ENCODE results near the gene CORO1C. TPM values are rescaled to one million over a fixed set of nuclear protein-coding genes. Genes with fewer than 3 reads are reported as not detected.

Gene CORO1C
- total RNA-seq, 1 donor from 2014 or later = 128 TPM

- no peaks in the 10 kb centered on the region for H3K27me3 ChIP-seq
- H3K36me3 ChIP-seq = no peaks in the 10 kb centered on the region
- H3K4me3 ChIP-seq = no peak overlapping the region
- H3F3A ChIP-seq (ENCODE audit: low read depth) = no peaks in the 10 kb centered on the region
- H3K27ac ChIP-seq = no peak overlapping the region
- H2AFZ ChIP-seq (replicated peaks) = no peak overlapping the region
- Mint-ChIP-seq H3K4me1 (peaks cover 12% of the 10 kb centered on the region), H3K27ac (no peak overlapping the region), H3K36me3 (no peaks in the 10 kb centered on the region), H3K4me3 (no peak overlapping the region), H3K27me3 (ENCODE audit: insufficient read depth, low read depth) (peaks cover 15% of the 10 kb centered on the region), H3K9me3 (no peaks in the 10 kb centered on the region)
- no peaks in the 10 kb centered on the region for H3K9me3 ChIP-seq (ENCODE audit: low read depth)
- H3K79me2 ChIP-seq (ENCODE audit: low read depth) = no peaks in the 10 kb centered on the region
- no peak overlapping the region for H3K9ac ChIP-seq
- H3K4me1 ChIP-seq = no peaks in the 10 kb centered on the region
- TF ChIP-seq EZH2phosphoT487 (IDR thresholded peaks at IDR 0.05) = no peak
- no peak for TF ChIP-seq CTCF (IDR thresholded peaks at IDR 0.05)
- TF ChIP-seq EZH2 (IDR thresholded peaks at IDR 0.05) = no peak
- no peak overlapping the region for H3K4me2 ChIP-seq
- no peaks in the 10 kb centered on the region for H4K20me1 ChIP-seq (ENCODE audit: low read depth)
- DNase-seq (ENCODE audit: low spot score) = no peak
Observed at GRCh38 chr12:108757856-108758255, 26.5 kb upstream of the CORO1C start.

GRCh38 chr12:108756421-108756820, 25.1 kb upstream of the CORO1C start:
- no peaks in the 10 kb centered on the region for H3K27me3 ChIP-seq
- peaks cover 13% of the 10 kb centered on the region for H3K27me3 Mint-ChIP-seq (ENCODE audit: insufficient read depth, low read depth)
- TF ChIP-seq EZH2 (IDR thresholded peaks at IDR 0.05) = no peak
- no peak for TF ChIP-seq CTCF (IDR thresholded peaks at IDR 0.05)
- TF ChIP-seq EZH2phosphoT487 (IDR thresholded peaks at IDR 0.05) = no peak
- no peaks in the 10 kb centered on the region for H3K79me2 ChIP-seq (ENCODE audit: low read depth)
- H3K4me3 Mint-ChIP-seq = no peak overlapping the region
- no peak overlapping the region for H3K9ac ChIP-seq
- H3K9me3 ChIP-seq (ENCODE audit: low read depth) = no peaks in the 10 kb centered on the region
- no peaks in the 10 kb centered on the region for H3K36me3 ChIP-seq
- no peak for DNase-seq (ENCODE audit: low spot score)
- H3K4me1 Mint-ChIP-seq = peaks cover 15% of the 10 kb centered on the region
- no peak overlapping the region for H3K27ac Mint-ChIP-seq
- H3K27ac ChIP-seq = no peak overlapping the region
- no peaks in the 10 kb centered on the region for H3K36me3 Mint-ChIP-seq
- no peak overlapping the region for H2AFZ ChIP-seq (replicated peaks)
- no peak overlapping the region for H3K4me3 ChIP-seq
- H3F3A ChIP-seq (ENCODE audit: low read depth) = no peaks in the 10 kb centered on the region
- no peaks in the 10 kb centered on the region for H3K4me1 ChIP-seq
- no peak overlapping the region for H3K4me2 ChIP-seq
- no peaks in the 10 kb centered on the region for H3K9me3 Mint-ChIP-seq
- no peaks in the 10 kb centered on the region for H4K20me1 ChIP-seq (ENCODE audit: low read depth)

GRCh38 chr12:108755481-108755880, 24.2 kb upstream of the CORO1C start:
- Histone ChIP-seq H3K79me2 (ENCODE audit: low read depth) (no peaks in the 10 kb centered on the region), H3K9ac (no peak overlapping the region), H2AFZ (replicated peaks) (no peak overlapping the region), H3K4me1 (peaks cover 3% of the 10 kb centered on the region), H3K27ac (no peak overlapping the region), H3F3A (ENCODE audit: low read depth) (no peaks in the 10 kb centered on the region), H3K36me3 (no peaks in the 10 kb centered on the region), H3K4me2 (no peak overlapping the region), H3K27me3 (no peaks in the 10 kb centered on the region), H3K9me3 (ENCODE audit: low read depth) (no peaks in the 10 kb centered on the region), H4K20me1 (ENCODE audit: low read depth) (no peaks in the 10 kb centered on the region), H3K4me3 (no peak overlapping the region)
- H3K4me1 Mint-ChIP-seq = peaks cover 20% of the 10 kb centered on the region
- H3K4me3 Mint-ChIP-seq = no peak overlapping the region
- no peak overlapping the region for H3K27ac Mint-ChIP-seq
- no peaks in the 10 kb centered on the region for H3K36me3 Mint-ChIP-seq
- no peaks in the 10 kb centered on the region for H3K9me3 Mint-ChIP-seq
- DNase-seq (ENCODE audit: low spot score) = no peak
- TF ChIP-seq CTCF (IDR thresholded peaks at IDR 0.05) (no peak), EZH2phosphoT487 (IDR thresholded peaks at IDR 0.05) (no peak), EZH2 (IDR thresholded peaks at IDR 0.05) (no peak)
- H3K27me3 Mint-ChIP-seq (ENCODE audit: insufficient read depth, low read depth) = peaks cover 10% of the 10 kb centered on the region
